ENCODE measurements around the gene MSRB1. TPM values are rescaled to one million over a fixed set of nuclear protein-coding genes. Genes with fewer than 3 reads are reported as not detected.
"Not testable (repeated sequence)": the region's sequence is repeated elsewhere in the genome, so short reads cannot be mapped to it uniquely, and the experiment has no call there.

MSRB1 gene
- total RNA-seq, 1 donor from 2014 or later = 21.0 TPM

DNA sequence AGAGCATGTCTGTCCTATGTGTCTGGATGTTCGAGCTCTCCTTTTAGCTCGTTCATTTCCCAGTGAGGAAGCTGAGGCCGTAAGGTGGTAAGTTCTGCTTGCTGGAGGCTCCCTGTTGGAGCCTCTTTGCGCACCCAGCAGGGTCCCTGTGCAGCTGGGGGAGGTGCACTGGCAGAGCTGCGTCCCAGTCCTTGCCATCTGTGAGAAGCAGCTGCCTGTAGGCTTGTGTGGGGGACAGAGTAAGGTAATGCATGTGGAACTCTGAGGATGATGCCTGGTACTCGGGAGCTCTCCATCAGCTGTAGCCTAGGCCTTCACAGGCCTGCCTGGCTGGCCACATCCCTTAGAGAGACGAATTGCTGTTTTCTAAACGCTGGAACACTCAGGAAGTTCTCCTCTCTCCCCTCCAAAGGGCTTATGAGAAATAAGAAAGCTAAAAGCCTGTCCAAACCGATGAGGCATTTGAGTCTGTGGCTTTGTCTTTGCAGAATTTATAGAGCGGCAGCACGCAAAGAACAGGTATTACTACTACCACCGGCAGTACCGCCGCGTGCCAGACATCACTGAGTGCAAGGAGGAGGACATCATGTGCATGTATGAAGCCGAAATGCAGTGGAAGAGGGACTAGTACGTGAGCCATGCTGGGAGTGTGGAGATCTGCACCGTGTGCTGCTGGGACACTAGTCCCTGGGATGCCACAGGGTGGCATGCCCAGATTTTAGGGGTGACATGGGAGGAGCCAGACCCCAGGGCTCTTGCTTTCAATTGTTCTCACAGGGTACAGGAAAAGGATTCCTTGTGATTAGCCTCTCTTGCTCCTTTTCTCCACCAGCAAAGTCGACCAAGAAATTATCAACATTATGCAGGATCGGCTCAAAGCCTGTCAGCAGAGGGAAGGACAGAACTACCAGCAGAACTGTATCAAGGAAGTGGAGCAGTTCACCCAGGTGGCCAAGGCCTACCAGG is 17.9 kb upstream of the MSRB1 start:
- Mint-ChIP-seq H3K4me1 (ENCODE audit: unreplicated experiment) (peaks cover 40% of the 10 kb centered on the region), H3K27me3 (ENCODE audit: unreplicated experiment) (no peaks in the 10 kb centered on the region), H3K4me3 (ENCODE audit: unreplicated experiment) (peak overlapping the region; percentile 96), H3K27ac (ENCODE audit: unreplicated experiment) (peak overlapping the region; percentile 76), H3K36me3 (ENCODE audit: unreplicated experiment) (peaks cover 14% of the 10 kb centered on the region), H3K9me3 (ENCODE audit: unreplicated experiment) (no peaks in the 10 kb centered on the region)
- TF ChIP-seq CTCF (IDR thresholded peaks at IDR 0.05) = no peak
- DNase-seq (ENCODE audit: extremely low spot score, unreplicated experiment) = no peak

DNA sequence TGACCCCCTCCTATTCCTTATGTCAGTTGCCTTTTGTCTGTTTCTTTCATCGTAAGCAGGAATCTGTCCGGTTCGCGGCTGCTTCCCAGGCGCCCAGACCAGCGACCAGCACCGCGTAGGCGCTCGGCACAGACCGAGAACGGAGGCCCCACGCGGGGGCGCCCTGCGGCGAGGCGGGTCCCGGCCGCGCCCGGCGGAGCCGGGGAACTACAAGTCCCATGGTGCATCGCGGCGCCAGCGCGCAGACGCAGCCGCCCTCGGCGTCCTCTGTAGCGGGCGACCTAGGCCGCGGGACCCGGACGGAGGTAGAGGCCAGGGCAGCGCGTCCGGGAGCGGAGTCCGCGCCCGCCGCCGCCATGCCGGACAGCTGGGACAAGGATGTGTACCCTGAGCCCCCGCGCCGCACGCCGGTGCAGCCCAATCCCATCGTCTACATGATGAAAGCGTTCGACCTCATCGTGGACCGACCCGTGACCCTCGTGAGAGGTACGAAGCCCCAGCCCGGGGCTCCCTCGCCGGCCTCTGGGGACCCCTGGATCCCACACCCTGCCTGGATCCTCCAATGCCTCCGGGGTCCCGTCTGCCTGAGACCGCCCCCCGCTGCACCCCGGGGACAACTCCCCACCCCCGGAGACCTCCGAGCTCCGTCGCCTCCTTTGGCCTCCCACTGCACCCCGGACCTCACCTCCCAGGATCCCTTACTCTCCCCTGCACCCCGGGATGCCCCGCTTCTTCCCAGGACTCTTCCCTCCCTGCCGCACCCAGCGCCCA is 16.5 kb upstream of the MSRB1 start, which contains the start of gene NDUFB10:
Gene NDUFB10 (plus strand): TSS at position 270 of the 771 bp plus-strand sequence. CDS start 87 bp downstream, at position 357.
- H3K9me3 Mint-ChIP-seq (ENCODE audit: unreplicated experiment) = no peaks in the 10 kb centered on the region
- peak within 1 kb of the TSS; percentile 96 for H3K4me3 Mint-ChIP-seq (ENCODE audit: unreplicated experiment)
- peak within 1 kb of the TSS; percentile 76 for H3K27ac Mint-ChIP-seq (ENCODE audit: unreplicated experiment)
- TF ChIP-seq CTCF (IDR thresholded peaks at IDR 0.05) = peak; percentile 55
- H3K36me3 Mint-ChIP-seq (ENCODE audit: unreplicated experiment) = peaks cover 14% of the 10 kb centered on the region
- no peaks in the 10 kb centered on the region for H3K27me3 Mint-ChIP-seq (ENCODE audit: unreplicated experiment)
- DNase-seq (ENCODE audit: extremely low spot score, unreplicated experiment) = peak; percentile 95
- peaks cover 34% of the 10 kb centered on the region for H3K4me1 Mint-ChIP-seq (ENCODE audit: unreplicated experiment)

- peaks cover 31% of the 10 kb centered on the region for H3K4me1 Mint-ChIP-seq (ENCODE audit: unreplicated experiment)
- no peaks in the 10 kb centered on the region for H3K27me3 Mint-ChIP-seq (ENCODE audit: unreplicated experiment)
- no peaks in the 10 kb centered on the region for H3K9me3 Mint-ChIP-seq (ENCODE audit: unreplicated experiment)
- no peak for DNase-seq (ENCODE audit: extremely low spot score, unreplicated experiment)
- H3K4me3 Mint-ChIP-seq (ENCODE audit: unreplicated experiment) = peak overlapping the region; percentile 96
- H3K36me3 Mint-ChIP-seq (ENCODE audit: unreplicated experiment) = peaks cover 10% of the 10 kb centered on the region
- no peak for TF ChIP-seq CTCF (IDR thresholded peaks at IDR 0.05)
- no peak overlapping the region for H3K27ac Mint-ChIP-seq (ENCODE audit: unreplicated experiment)
Measured at GRCh38 chr16:1958715-1959268, 15.8 kb upstream of the MSRB1 start.

GRCh38 chr16:1958143-1958491 is 15.1 kb upstream of the MSRB1 start:
- H3K36me3 Mint-ChIP-seq (ENCODE audit: unreplicated experiment); H3K4me3 Mint-ChIP-seq (ENCODE audit: unreplicated experiment); H3K27ac Mint-ChIP-seq (ENCODE audit: unreplicated experiment); H3K27me3 Mint-ChIP-seq (ENCODE audit: unreplicated experiment); H3K9me3 Mint-ChIP-seq (ENCODE audit: unreplicated experiment); DNase-seq (ENCODE audit: extremely low spot score, unreplicated experiment): not testable (repeated sequence)
- peaks cover 25% of the 10 kb centered on the region for H3K4me1 Mint-ChIP-seq (ENCODE audit: unreplicated experiment)

DNA sequence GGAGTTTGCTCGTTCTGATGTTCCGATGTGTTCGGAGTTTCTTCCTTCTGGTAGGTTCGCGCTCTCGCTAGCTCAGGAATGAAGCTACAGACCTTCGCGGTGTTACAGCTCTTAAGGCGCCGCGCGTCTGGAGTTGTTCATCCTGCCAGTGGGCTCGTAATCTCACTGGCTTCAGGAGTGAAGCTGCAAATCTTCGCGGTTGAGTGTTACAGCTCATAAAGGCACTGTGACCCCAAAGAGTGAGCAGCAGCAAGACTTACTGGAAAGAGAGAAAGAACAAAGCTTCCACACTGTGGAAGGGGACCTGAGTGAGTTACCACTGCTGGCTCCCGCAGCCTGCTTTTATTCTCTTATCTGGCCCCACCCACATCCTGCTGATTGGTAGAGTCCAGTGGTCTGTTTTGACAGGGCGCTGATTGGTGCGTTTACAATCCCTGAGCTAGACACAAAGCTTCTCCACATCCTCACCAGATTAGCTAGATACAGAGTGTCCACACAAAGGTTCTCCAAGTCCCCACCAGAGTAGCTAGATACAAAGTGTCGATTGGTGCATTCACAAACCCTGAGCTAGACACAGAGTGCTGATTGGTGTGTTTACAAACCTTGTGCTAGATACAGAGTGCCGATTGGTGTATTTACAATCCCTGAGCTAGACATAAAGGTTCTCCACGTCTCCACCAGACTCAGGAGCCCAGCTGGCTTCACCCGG is 14.6 kb upstream of the MSRB1 start:
- H3K36me3 Mint-ChIP-seq (ENCODE audit: unreplicated experiment); H3K27ac Mint-ChIP-seq (ENCODE audit: unreplicated experiment); H3K9me3 Mint-ChIP-seq (ENCODE audit: unreplicated experiment); DNase-seq (ENCODE audit: extremely low spot score, unreplicated experiment); H3K4me3 Mint-ChIP-seq (ENCODE audit: unreplicated experiment); H3K27me3 Mint-ChIP-seq (ENCODE audit: unreplicated experiment): not testable (repeated sequence)
- H3K4me1 Mint-ChIP-seq (ENCODE audit: unreplicated experiment) = peaks cover 21% of the 10 kb centered on the region

Data from osteocyte (in vitro differentiated cells).